ENCODE data around the gene BCL6. TPM values are rescaled to one million over a fixed set of nuclear protein-coding genes. Genes with fewer than 3 reads are reported as not detected.

Gene BCL6
- total RNA-seq, 4 donors from 2014 or later: 86.0 to 161 (median 111) TPM

- Histone ChIP-seq H3K27ac (replicated peaks in 1 of 4) (no peak overlapping the region), H3K4me3 (no peak overlapping the region), H3K27me3 (no peaks in the 10 kb centered on the region), H3K36me3 (peaks cover 96 to 100% (median 99%) of the 10 kb centered on the region in 4 donors), H3K4me1 (peaks cover 0 to 8% (median 0%) of the 10 kb centered on the region in 4 donors), H3K9me3 (no peaks in the 10 kb centered on the region)
- TF ChIP-seq CTCF (IDR thresholded peaks at IDR 0.05): no peak
- TF ChIP-seq POLR2A (IDR thresholded peaks at IDR 0.05; ENCODE audit: low read depth): no peak
- no peak for TF ChIP-seq EP300 (IDR thresholded peaks at IDR 0.05)
- TF ChIP-seq POLR2AphosphoS5 (IDR thresholded peaks at IDR 0.05): no peak
- 92% methylated on average over 13 of the region's 13 CpGs for WGBS
- no peak for DNase-seq (ENCODE audit: extremely low spot score)
- intact Hi-C loops (cut with DNase I): no loop called here
These were observed 18.7 kb downstream of the BCL6 start for GRCh38 chr3:187726564-187726963.

- no peaks in the 10 kb centered on the region for H3K9me3 ChIP-seq
- peaks cover under 1 to 5% (median 3%) of the 10 kb centered on the region in 4 donors for H3K4me1 ChIP-seq
- no peak for DNase-seq (ENCODE audit: extremely low spot score)
- no peak overlapping the region for H3K4me3 ChIP-seq
- no peak for TF ChIP-seq EP300 (IDR thresholded peaks at IDR 0.05)
- peak in 1 of 2 donors; percentile 8 for TF ChIP-seq POLR2AphosphoS5 (IDR thresholded peaks at IDR 0.05)
- TF ChIP-seq CTCF (IDR thresholded peaks at IDR 0.05): no peak
- no peak for TF ChIP-seq POLR2A (IDR thresholded peaks at IDR 0.05; ENCODE audit: low read depth)
- H3K27ac ChIP-seq (replicated peaks in 1 of 4): peak overlapping the region in 1 of 4 donors; percentile 11
- intact Hi-C loops (cut with DNase I): no loop called here
- 88% methylated on average over 7 of the region's 7 CpGs for WGBS
- peaks cover 95 to 100% (median 99%) of the 10 kb centered on the region in 4 donors for H3K36me3 ChIP-seq
- no peaks in the 10 kb centered on the region for H3K27me3 ChIP-seq
These were observed 19.5 kb downstream of the BCL6 start for GRCh38 chr3:187725653-187726370.

GRCh38 chr3:187725224-187725623, 20.0 kb downstream of the BCL6 start:
- peaks cover 0 to 10% (median 8%) of the 10 kb centered on the region in 4 donors for H3K4me1 ChIP-seq
- no peak overlapping the region for H3K4me3 ChIP-seq
- no peak for DNase-seq (ENCODE audit: extremely low spot score)
- WGBS: 98% methylated on average over 22 of the region's 22 CpGs
- H3K27me3 ChIP-seq: no peaks in the 10 kb centered on the region
- H3K36me3 ChIP-seq: peaks cover 90 to 100% (median 98%) of the 10 kb centered on the region in 4 donors
- intact Hi-C loops (cut with DNase I): no loop called here
- H3K9me3 ChIP-seq: no peaks in the 10 kb centered on the region
- TF ChIP-seq POLR2A (IDR thresholded peaks at IDR 0.05; ENCODE audit: low read depth) (no peak), CTCF (IDR thresholded peaks at IDR 0.05) (no peak), POLR2AphosphoS5 (IDR thresholded peaks at IDR 0.05) (no peak), EP300 (IDR thresholded peaks at IDR 0.05) (no peak)
- peak overlapping the region in 1 of 4 donors; percentile 11 for H3K27ac ChIP-seq (replicated peaks in 1 of 4)

GRCh38 chr3:187722206-187722612, 23.1 kb downstream of the BCL6 start:
- no peaks in the 10 kb centered on the region for H3K27me3 ChIP-seq
- no peaks in the 10 kb centered on the region for H3K9me3 ChIP-seq
- peaks cover 60 to 70% (median 68%) of the 10 kb centered on the region in 4 donors for H3K36me3 ChIP-seq
- intact Hi-C loops (cut with DNase I): no loop called here
- no peak overlapping the region for H3K27ac ChIP-seq (replicated peaks in 1 of 4)
- H3K4me1 ChIP-seq: peaks cover 0 to 19% (median 14%) of the 10 kb centered on the region in 4 donors
- no peak overlapping the region for H3K4me3 ChIP-seq
- WGBS: 92% methylated on average over 10 of the region's 10 CpGs
- no peak for DNase-seq (ENCODE audit: extremely low spot score)
- TF ChIP-seq POLR2A (IDR thresholded peaks at IDR 0.05; ENCODE audit: low read depth): no peak
- TF ChIP-seq CTCF (IDR thresholded peaks at IDR 0.05): peak in 1 of 3 experiments; percentile 9
- TF ChIP-seq EP300 (IDR thresholded peaks at IDR 0.05): no peak

Data from esophagus muscularis mucosa (tissue), 4 donors.